ENCODE measurements around the gene SLC12A3. TPM values are rescaled to one million over a fixed set of nuclear protein-coding genes. Genes with fewer than 3 reads are reported as not detected.

SLC12A3 gene
- total and polyA plus RNA-seq, 2 of the 4 experiments (the other 2 are of a cell fraction), result not detected

DNA sequence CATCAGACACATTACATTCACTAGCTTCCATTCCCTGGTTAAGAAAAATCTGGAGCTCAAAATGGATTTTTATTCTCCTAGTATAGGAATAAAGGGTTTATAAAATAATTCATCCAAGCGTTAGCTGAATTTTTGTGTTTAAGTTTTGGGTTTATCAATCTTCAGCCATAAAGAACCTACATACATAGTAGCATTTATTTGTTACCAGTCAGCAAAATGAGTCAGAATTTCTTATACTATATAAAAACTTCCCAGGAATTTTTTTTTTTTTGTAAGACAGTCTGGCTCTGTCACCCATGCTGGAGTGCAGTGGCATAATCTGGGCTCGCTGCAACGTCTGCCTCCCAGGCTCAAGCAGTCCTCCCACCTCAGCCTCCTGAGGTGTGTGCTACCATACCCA lies 40.2 kb upstream of the SLC12A3 start:
- Histone ChIP-seq H3K4me2 (ENCODE audit: low read depth, low read length) (no peak overlapping the region), H4K8ac (ENCODE audit: low read depth in 2 of 2, low read length in 2 of 2) (no peak overlapping the region), H3K79me1 (ENCODE audit: low read depth in 1 of 2, low read length in 2 of 2) (no peaks in the 10 kb centered on the region; a peak in 1 of 4 replicates), H2BK20ac (ENCODE audit: low read depth, low read length) (no peak overlapping the region), H3K14ac (replicated peaks; ENCODE audit: low read depth, low read length) (no peak overlapping the region), H2AFZ (replicated peaks; ENCODE audit: low read length, poor library complexity) (no peak overlapping the region), H3K27me3 (ENCODE audit: control insufficient read depth, insufficient read depth, low read length) (no peaks in the 10 kb centered on the region), H3K9me1 (ENCODE audit: insufficient read depth, low read length) (0 out of 2 replicates have a peak, but pooled peaks cover 4% of the 10 kb centered on the region), H2BK120ac (ENCODE audit: low read depth, low read length) (no peak overlapping the region), H3K36me3 (ENCODE audit: control insufficient read depth, insufficient read depth, low read length) (peaks cover 25% of the 10 kb centered on the region), H2AK5ac (ENCODE audit: low read depth, low read length) (no peak overlapping the region), H2BK5ac (ENCODE audit: low read depth, low read length, poor library complexity, severe bottlenecking) (no peak overlapping the region), H3K23ac (ENCODE audit: low read depth, low read length) (no peak overlapping the region), H4K5ac (ENCODE audit: low read depth, low read length) (no peak overlapping the region), H3K27ac (ENCODE audit: insufficient read depth, low read length) (no peak overlapping the region), H4K20me1 (ENCODE audit: insufficient read depth, low read length) (no peaks in the 10 kb centered on the region), H3K4ac (ENCODE audit: low read depth, low read length) (no peak overlapping the region), H4K91ac (ENCODE audit: insufficient read depth, low read depth, low read length) (no peak overlapping the region), H3K56ac (ENCODE audit: extremely low read depth, insufficient read depth, low read length) (no peak overlapping the region), H3K9ac (ENCODE audit: low read depth, low read length) (no peak overlapping the region), H3K4me3 (ENCODE audit: insufficient read depth, low read depth, low read length) (no peak overlapping the region), H3K4me1 (ENCODE audit: control insufficient read depth, insufficient read depth, low read length) (no peaks in the 10 kb centered on the region), H2BK15ac (ENCODE audit: low read depth, low read length) (no peak overlapping the region), H3K18ac (ENCODE audit: low read depth, low read length) (no peak overlapping the region), H3K9me3 (ENCODE audit: control insufficient read depth, insufficient read depth, low read length) (no peaks in the 10 kb centered on the region), H2AK9ac (replicated peaks; ENCODE audit: low read depth, low read length, poor library complexity) (no peak overlapping the region)
- ChIA-PET POLR2A (ENCODE audit: unreplicated experiment) (no interaction called here), CTCF (no interaction called here)
- WGBS, 2 experiments (ENCODE audit: extremely low coverage in 2 of 2, insufficient read length in 1 of 2), result no CpG with 5 or more reads among the region's 3 CpGs
- intact Hi-C loops (cut with micrococcal nuclease) (no loop called here), dilution Hi-C loops (cut with HindIII; ENCODE audit: low sequenced_read_pairs, unreplicated experiment) (no loop called here), in situ Hi-C loops (cut with MboI; ENCODE audit: low sequenced_read_pairs) (no loop called here)
- BruUV-seq (replicated peaks), result no TSS peak
- TF ChIP-seq, protein P1, sequence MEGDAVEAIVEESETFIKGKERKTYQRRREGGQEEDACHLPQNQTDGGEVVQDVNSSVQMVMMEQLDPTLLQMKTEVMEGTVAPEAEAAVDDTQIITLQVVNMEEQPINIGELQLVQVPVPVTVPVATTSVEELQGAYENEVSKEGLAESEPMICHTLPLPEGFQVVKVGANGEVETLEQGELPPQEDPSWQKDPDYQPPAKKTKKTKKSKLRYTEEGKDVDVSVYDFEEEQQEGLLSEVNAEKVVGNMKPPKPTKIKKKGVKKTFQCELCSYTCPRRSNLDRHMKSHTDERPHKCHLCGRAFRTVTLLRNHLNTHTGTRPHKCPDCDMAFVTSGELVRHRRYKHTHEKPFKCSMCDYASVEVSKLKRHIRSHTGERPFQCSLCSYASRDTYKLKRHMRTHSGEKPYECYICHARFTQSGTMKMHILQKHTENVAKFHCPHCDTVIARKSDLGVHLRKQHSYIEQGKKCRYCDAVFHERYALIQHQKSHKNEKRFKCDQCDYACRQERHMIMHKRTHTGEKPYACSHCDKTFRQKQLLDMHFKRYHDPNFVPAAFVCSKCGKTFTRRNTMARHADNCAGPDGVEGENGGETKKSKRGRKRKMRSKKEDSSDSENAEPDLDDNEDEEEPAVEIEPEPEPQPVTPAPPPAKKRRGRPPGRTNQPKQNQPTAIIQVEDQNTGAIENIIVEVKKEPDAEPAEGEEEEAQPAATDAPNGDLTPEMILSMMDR (conservative IDR thresholded peaks at IDR 0.05; ENCODE audit: low read depth, low read length), result no peak
- TF ChIP-seq MAZ (IDR thresholded peaks at IDR 0.05; ENCODE audit: borderline replicate concordance, low read depth, low read length) (no peak), MAFK (IDR thresholded peaks at IDR 0.05; ENCODE audit: low read depth, low read length) (peak; percentile 50)
- TF ChIP-seq, protein P2, sequence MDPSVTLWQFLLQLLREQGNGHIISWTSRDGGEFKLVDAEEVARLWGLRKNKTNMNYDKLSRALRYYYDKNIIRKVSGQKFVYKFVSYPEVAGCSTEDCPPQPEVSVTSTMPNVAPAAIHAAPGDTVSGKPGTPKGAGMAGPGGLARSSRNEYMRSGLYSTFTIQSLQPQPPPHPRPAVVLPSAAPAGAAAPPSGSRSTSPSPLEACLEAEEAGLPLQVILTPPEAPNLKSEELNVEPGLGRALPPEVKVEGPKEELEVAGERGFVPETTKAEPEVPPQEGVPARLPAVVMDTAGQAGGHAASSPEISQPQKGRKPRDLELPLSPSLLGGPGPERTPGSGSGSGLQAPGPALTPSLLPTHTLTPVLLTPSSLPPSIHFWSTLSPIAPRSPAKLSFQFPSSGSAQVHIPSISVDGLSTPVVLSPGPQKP (IDR thresholded peaks at IDR 0.05; ENCODE audit: borderline replicate concordance, low read depth, low read length), result no peak
- DNase-seq (no peak), ATAC-seq (ENCODE audit: low read depth) (no peak)
